NCI-H510A treated with DMSO at 0.1 percent for 48 hours (cell line): ENCODE measurements around the gene LTA4H.
"Not testable (repeated sequence)": the region's sequence is repeated elsewhere in the genome, so short reads cannot be mapped to it uniquely, and the experiment has no call there.

Experiments
- DNase-seq: peaks from one replicate; lab custom pipeline; 2025; lab: John Stamatoyannopoulos, UW

LTA4H gene

DNA sequence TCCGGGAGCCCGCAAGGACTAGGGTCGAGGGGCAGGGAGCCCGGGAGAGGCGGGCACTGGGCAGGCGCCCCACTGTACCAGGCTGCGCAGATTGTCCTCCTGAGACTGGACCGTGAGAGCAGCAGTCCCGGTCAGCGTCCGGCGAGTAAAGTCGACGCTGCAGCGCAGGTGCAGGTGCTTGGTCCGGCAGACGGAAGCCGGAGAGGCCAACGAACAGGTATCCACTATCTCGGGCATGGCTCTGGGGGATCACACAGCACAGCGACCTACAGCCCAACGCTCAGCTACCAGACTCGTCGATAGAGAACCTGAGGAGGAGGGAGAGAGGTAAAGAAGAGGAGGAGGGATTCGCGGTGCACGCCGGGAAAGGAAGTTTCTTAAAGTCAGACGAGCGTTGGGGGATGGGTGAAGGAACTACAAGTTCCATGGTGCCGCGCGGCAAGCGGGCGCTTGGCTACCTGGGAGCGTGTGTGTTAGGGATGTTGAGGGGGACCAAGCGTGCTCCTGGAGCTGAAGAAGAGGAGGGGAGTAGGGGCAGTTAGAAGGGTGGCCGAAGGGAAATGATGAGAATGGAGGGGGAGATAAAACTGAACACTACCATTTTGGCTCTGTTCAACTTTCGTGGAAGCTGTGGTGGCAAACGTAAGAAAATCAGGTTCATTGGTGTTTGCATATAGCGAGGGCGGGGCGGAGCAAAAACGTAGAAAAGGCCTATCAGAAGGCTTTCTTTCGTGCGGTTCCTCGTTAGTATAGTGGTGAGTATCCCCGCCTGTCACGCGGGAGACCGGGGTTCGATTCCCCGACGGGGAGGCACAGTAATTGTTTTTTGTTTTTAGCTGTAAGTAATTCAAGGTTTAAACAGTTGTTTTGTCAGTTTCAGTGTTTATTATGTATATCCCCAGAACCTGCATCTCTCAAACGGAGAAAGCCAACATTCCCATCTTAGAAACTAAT, at the start of gene LTA4H:
Gene LTA4H (minus strand): TSS at position 305 of the 954 bp plus-strand sequence. CDS start 68 bp downstream, at position 237.
- DNase-seq, result peak; percentile 98

DNA sequence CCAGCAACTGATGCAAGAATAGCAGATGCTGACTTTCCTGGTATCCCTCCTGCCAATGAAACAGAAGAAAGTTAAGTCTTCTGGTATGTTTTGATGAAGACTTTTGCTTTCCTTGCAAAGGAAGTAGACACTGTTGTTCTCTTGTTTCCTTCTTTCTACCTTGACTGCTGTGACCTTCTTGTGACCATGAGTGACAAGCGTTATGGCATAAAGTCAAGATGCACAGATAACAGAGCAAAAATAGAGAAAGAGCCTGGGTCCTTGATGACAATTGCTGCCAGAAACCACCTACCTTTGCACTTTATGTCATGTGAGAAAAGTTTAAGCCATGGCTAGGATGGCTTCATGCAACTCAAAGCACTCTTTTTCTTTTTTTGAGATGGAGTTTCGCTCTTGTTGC, 49.2 kb upstream of the LTA4H start:
- DNase-seq, result no peak

DNA sequence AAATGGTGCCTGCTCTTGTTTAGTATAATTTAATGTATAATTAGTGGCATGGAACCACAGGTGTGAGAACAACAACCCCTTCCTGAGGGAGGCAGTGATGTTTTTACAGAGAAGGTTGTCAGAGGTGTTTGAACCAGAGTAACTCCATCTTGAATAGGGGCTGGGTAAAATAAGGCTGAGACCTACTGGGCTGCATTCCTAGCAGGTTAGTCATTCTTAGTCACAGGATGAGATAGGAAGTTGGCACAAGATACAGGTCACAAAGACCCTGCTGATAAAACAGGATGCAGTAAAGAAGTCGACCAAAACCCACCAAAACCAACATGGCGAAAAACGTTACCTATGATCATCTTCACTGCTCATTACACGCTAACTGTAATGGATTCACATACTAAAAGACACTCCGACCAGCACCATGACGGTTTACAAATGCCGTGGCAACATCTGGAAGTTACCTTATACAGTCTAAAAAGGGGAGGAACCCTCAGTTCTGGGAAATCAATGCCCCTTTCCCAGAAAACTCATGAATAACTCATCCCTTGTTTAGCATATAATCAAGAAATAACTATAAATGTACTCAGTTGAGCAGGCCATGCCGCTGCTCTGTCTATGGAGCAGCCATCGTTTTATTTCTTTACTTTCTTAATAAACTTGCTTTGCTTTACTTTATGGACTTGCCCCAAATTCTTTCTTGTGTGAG, 47.8 kb upstream of the LTA4H start:
- DNase-seq, result no peak

DNA sequence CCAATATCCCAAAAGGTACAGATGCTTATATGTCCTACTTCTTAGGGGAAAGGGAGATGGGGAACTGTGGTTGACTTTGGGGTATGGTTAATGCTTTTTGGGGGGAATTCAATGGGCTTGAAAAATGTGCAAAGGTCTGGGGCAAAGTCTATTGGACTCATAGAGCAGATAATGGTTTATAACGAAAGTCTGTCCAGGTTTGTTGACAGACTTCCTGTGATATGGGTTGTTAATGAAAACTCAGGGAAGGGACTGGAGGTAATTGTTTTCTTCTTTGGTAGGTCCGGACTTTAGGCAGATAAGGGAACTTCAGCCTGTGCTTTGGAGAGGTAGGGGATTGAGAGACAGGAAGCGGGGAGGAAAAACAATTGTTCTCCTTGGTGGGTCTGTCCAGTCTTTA, 46.2 kb upstream of the LTA4H start:
- no peak for DNase-seq

DNA sequence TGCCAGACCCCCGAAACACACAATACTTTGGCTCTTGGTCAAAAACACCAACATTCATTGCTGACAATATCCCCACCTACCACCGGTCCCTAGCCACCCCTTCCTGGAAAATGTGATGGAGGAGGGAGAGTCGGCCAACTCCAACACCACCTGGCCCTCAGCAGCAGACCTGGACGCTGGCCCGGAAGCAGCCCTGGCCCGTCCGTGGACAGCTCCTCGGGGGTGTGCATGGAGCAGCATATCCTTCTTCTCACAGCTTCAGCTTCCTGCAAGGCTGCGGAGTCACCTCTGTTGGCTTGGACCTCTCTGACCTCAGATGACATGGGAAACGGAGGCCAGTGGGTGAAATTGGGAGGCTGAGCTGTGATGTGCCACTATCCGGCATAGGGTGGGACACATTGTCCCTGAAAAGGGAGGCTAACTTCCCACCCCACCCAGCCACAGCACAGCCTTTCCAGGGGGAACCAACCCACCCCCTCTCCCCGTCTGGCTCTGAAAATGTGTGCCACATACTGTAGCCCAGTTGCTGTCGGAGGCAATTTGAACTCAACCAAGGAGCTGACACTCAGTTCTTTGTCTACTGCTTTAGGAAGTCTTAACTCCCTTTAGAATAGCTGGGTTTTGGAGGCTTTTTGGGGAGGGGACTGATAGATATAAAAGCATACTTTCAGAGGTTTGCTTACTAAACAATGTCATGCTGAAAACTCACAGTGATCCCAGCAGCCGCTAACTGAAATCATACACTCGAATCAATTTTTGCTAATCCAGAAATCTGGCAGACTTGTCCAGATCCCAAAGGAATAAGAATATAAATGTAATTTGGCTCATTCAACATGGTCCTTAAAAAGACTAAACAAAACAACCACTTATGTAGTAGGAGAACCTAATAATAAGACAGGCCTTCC, 43.1 kb upstream of the LTA4H start:
- DNase-seq, result no peak

DNA sequence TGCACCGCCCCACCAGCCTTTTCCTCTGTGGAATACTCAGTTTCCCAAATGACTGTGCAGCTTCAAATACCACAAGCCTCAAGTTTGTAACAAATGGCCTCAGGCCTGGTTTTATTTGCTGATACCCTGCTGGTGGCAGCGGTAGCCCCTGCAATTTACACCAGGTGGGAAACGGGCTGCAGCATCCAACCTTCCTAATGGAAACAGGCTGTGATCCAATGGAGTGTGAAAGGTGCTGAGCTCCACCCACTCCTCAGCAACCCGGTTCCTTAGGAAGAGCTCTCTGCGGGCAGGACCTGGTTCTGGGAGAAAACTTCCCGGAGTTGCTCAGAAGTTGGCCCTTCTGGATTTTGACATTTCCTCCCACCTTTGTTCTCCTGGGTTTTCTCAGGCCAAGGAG, 41.7 kb upstream of the LTA4H start:
- no peak for DNase-seq

DNA sequence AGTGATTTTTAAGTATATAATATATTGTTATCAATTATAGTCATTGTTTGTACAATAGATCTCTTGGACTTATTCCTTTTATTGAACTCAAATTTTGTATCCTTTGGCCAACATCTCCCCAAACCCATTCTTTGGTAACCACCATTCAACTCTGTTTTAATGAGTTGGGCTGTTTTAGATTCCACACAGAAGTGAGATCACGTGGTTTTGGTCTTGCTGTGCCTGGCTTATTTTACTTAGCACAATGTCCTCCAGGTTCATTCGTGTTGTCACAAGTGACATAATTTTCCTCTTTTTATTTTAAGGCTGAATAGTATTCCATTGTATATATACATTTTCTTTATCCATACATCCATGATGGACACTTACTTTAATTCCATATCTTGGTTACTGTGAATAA, 40.2 kb upstream of the LTA4H start:
- DNase-seq, result no peak

DNA sequence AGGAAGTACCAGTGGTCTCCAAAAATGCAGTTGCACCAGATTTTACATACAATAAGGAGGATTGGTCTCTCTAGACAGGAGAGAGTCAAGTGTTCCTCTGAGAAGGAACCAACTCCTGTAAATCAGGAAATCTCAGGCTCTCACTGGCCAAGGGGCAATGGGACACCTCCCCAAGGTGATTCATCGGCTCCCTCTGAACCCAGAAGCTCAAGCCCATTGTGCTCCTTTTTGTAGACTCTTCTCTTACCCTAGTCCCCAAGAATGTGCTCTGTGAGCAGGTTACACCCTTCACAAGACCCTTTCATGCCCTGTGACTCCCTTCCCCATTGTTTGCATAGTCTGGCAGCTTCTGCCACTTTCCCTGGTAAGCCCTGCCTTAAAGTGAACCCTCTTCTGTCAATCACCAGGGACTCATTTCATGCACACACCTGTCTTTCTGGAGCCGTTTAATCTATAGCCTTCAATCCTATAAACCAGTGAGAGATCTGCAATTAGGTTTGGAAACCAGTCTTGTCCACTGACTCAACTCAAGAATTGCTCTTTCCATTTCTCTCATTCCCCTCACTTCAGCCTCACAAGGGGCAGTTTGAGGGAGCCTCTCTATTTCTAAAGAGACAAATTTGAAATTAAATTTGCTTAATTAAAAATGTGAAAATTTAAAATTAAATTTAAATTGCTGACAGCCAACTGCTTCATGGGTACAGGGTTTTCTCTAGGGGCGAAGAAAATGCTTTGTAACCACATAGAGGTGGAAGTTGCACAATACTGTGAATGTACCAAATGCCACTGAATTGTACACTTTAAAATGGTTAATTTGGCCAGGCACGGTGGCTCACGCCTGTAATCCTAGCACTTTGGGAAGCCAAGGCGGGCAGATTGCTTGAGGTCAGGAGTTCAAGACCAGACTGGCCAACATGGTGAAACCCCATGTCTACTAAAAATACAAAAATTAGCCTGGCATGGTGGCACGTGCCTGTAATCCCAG, 38.3 kb upstream of the LTA4H start:
- peak; percentile 53 for DNase-seq

DNA sequence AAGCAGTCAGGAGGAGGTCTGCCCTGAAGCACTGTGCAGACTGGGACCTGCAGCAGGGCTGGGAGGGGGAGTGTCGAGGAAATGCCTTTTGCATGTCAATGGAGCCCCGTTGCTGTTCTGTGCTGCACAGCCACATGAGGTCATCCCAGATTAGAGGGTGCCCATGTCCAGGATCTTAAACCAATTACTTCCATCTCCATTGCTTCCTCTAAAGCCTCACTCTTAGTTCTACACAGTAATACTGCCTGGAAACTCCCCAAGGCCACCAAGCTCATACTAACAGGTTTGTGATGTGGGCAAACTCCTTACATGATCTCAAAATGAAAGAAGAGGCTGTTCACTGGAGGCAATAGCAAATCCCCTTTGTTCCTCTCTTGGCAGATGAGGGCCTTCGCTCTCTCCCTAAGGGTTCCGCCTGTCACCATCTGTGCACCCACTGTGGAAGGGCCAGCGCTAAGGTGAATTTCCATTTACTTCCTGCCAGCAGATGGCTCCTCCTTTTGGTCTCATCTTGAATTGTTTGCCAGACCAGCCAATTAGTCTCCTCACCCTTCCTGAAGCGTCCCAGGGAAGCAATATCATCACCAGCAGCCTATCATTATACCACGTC, 35.4 kb upstream of the LTA4H start:
- peak; percentile 24 for DNase-seq

DNA sequence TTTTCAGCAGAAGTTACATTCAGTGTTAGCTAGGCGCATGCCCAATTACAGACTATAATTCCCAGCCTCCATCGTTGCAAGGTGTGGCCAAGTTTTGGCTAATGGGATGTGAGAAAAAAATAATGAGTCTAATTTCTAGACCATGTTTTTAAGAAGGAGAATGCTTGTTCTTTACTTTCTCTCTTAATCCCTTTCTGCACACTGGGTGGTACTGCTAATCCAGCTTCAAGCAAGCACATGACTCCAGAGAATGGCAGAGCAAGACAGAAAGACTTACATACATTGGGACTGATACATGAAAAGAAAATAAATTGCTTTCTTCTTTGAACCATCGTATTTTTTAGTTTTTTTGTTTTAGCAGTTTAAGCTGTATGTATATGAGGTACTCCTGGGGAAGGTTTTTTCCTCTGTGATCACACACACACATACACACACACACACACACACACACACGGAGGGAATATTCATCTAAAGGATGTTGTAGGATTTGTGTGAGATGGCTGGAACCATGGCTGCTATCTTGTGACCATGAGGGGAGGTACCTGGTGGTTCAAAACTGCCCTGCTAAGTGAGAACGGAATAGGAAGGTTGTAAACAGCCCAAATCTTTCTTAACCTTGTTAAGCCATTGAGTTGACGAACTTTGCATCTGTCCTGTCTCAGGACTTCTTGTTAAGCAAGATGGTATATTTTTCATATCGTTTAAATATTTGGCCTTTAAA, 34.3 kb upstream of the LTA4H start:
- no peak for DNase-seq

DNA sequence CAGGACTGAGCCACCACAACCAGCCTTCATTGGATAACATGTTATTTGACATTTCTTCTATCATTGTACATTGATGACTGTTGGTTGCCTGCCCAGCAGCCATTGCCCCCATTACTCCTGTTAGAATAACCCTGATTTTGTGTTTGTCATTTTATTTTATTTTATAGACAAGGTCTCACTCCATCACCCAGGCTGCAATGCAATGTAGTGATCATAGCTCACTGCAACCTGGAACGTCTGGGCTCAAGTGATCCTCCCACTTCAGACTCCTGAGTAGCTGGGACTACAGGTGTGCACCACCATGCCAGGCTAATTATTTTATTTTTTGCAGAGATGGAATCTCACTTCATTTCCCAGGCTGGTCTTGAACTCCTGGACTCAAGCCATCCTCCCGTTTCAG, 33.2 kb upstream of the LTA4H start:
- no peak for DNase-seq

DNA sequence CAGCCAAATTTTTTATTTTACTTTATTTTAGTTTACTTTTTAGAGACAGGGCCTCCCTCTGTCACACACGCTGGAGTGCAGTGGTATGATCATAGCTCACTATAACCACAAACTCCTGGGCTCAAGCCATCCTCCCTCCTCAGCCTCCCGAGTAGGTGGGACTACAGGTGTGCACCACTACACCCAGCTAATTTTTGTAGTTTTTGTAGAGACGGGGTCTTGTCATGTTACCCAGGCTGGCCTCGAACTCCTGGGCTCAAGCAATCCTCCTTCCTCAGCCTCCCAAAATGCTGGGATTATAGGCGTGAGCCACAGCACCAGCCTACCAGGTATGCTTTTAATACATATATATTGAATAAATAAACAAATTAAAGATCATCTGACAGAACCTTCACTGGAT, 32.7 kb upstream of the LTA4H start:
- DNase-seq, result no peak

DNA sequence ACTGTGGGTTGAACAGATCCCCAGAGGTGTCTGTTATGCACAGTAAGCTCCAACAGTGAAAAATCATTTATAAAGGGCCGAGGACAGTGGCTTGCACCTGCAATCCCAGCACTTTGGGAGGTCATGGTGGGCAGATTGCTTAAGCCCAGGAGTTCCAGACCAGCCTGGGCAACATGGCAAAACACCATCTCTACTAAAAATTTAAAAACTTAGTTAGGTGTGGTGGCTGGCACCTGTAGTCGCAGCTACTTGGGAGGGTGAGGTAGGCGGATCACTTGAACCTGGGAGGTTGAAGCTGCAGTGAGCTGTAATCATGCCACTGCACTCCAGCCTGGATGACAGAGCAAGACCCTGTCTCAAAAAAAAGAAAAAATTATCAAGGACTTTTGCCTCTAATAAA, 30.4 kb upstream of the LTA4H start:
- not testable (repeated sequence) for DNase-seq

DNA sequence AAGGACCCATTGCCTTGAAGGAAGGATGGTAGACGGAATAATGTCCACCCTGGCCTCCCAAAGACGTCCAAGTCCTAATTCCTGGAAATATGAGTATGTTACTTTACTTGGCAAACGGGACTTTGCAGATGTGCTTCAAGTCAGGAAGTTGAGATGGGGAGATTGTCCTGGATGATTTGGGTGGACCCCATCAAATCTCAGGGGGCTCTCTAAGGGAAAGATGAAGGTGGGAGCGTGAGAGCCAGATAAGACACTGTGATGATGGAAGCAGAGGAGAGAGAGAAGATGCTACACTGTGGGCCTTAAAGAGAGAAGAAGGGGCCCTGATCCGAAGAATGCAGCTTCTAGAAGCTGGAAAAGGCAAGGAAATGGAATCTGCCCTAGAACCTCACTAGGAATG, 29.6 kb upstream of the LTA4H start:
- no peak for DNase-seq

DNA sequence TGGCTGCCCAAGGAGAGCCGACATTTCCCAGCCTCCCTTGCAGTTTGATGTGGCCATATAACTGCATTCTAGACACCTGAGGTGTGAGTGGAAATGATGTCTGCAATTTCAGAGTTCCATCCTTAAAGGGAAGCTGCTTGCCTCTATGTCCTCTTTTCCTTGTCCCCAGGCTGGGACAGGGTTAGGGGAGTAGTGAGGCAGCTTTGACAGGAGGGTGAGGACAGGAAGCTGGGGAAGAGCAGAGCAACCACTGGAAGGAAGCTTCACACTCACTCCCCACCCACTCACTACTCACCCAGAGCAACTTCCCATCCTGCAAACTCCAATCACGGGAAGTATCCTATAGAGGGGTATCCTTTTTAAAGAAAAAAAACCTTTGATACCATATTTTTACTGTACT, 28.9 kb upstream of the LTA4H start:
- no peak for DNase-seq

DNA sequence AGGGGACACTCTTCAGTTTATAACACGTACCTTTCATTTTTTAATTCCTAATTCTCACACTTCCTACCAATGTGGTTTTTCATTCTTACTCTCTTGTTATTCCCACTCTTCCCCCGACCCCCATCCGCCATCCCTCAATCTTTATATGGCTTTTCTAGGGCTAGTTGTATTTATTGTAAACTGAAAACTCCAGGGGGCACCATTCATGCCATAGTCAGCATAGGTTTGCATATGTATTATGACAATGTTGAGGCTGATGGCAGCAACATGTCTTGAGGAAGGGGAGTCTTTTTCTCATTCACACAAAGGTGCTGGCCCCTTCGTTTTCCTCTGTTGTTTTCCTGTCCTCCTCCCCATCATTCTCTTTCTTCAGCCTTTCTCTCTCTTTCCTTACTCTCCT, 27.7 kb upstream of the LTA4H start:
- DNase-seq, result no peak

DNA sequence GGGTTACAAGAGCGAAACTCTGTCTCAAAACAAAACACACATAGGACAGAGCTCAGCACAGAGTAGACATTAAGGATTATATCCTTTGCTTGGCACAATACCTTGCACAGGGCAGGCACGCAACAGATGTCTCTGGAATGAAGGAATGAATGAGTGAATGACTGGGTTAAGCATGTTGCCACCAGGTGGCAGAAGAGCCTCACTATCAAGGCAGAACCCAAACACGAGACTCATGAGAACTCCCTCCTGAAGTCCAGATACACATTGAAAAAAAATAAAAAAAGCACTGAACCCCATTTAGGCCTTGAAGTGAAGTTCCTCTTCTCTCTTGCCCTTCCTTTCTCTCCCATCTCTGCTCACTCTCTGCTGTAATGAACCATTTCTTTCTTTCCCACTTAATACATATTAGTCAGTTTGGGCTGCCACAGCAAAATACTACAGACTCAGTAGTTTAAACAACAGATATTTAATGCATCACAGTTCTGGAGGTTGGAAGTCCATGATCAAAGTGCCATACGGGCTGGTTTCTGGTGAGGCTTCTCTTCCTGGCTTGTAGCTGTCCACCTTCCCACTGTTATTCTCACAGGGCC, 26.6 kb upstream of the LTA4H start:
- peak; percentile 49 for DNase-seq

DNA sequence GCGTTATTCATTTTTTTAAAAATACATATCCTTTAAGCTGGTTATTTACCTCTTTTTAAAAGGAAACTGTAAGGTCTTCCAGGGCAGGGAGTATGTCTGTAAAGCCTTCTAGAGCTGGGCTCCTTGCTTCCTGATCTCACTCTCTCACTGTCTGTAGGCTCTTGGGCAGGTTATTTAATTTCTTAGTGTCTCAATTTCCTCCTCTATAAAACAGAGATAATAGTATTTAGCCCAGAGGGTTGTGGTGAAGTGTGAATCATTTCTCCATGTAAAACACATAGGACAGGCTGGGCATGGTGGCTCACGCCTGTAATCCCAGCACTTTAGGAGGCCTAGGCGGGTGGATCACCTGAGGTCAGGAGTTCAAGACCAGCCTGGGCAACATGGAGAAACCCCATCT, 25.9 kb upstream of the LTA4H start:
- no peak for DNase-seq

DNA sequence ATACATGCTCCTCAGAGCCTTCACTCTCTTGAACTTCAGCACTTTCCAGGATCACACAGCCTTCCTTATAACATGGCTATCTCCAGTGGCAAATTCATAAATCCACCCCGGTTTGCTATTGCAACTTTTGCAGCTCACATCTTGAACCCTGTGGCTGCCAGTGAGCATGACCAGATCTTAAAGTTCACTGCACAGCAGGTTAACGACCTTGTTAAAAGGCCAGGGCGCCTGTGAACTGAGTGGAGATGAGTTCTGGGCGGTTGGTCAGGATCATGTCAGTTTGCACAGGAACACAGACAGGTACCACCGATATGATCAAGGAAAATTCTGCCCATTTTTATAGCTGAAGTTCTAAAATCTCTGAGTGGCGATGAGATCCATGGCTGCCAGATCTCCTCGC, 24.7 kb upstream of the LTA4H start:
- no peak for DNase-seq
